ENCODE data around the gene CERS6. TPM values are rescaled to one million over a fixed set of nuclear protein-coding genes. Genes with fewer than 3 reads are reported as not detected.

Gene CERS6
- total RNA-seq, 1 experiment from 2014 or later, result 17.3 TPM

GRCh38 chr2:168641636-168642035, 185.6 kb downstream of the CERS6 start:
- peaks cover 32% of the 10 kb centered on the region for H3K4me1 Mint-ChIP-seq
- H3K9me3 Mint-ChIP-seq, result peaks cover 4% of the 10 kb centered on the region
- no peak for TF ChIP-seq FOXK1 (CRISPR knock-in tag; IDR thresholded peaks at IDR 0.05)
- TF ChIP-seq CBFB (CRISPR knock-in tag; IDR thresholded peaks at IDR 0.05; ENCODE audit: low read depth), result no peak
- TF ChIP-seq, protein P1, sequence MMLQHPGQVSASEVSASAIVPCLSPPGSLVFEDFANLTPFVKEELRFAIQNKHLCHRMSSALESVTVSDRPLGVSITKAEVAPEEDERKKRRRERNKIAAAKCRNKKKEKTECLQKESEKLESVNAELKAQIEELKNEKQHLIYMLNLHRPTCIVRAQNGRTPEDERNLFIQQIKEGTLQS (CRISPR knock-in tag; conservative IDR thresholded peaks at IDR 0.05), result no peak
- TF ChIP-seq, protein P2, sequence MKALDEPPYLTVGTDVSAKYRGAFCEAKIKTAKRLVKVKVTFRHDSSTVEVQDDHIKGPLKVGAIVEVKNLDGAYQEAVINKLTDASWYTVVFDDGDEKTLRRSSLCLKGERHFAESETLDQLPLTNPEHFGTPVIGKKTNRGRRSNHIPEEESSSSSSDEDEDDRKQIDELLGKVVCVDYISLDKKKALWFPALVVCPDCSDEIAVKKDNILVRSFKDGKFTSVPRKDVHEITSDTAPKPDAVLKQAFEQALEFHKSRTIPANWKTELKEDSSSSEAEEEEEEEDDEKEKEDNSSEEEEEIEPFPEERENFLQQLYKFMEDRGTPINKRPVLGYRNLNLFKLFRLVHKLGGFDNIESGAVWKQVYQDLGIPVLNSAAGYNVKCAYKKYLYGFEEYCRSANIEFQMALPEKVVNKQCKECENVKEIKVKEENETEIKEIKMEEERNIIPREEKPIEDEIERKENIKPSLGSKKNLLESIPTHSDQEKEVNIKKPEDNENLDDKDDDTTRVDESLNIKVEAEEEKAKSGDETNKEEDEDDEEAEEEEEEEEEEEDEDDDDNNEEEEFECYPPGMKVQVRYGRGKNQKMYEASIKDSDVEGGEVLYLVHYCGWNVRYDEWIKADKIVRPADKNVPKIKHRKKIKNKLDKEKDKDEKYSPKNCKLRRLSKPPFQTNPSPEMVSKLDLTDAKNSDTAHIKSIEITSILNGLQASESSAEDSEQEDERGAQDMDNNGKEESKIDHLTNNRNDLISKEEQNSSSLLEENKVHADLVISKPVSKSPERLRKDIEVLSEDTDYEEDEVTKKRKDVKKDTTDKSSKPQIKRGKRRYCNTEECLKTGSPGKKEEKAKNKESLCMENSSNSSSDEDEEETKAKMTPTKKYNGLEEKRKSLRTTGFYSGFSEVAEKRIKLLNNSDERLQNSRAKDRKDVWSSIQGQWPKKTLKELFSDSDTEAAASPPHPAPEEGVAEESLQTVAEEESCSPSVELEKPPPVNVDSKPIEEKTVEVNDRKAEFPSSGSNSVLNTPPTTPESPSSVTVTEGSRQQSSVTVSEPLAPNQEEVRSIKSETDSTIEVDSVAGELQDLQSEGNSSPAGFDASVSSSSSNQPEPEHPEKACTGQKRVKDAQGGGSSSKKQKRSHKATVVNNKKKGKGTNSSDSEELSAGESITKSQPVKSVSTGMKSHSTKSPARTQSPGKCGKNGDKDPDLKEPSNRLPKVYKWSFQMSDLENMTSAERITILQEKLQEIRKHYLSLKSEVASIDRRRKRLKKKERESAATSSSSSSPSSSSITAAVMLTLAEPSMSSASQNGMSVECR (CRISPR knock-in tag; IDR thresholded peaks at IDR 0.05; ENCODE audit: borderline replicate concordance), result no peak
- TF ChIP-seq, protein P3, sequence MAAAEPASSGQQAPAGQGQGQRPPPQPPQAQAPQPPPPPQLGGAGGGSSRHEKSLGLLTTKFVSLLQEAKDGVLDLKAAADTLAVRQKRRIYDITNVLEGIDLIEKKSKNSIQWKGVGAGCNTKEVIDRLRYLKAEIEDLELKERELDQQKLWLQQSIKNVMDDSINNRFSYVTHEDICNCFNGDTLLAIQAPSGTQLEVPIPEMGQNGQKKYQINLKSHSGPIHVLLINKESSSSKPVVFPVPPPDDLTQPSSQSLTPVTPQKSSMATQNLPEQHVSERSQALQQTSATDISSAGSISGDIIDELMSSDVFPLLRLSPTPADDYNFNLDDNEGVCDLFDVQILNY (CRISPR knock-in tag; IDR thresholded peaks at IDR 0.05), result no peak
- no peak for TF ChIP-seq CTCF (IDR thresholded peaks at IDR 0.05)
- TF ChIP-seq SP1 (CRISPR knock-in tag; conservative IDR thresholded peaks at IDR 0.05), result no peak
- no peak for TF ChIP-seq AFF4 (CRISPR knock-in tag; IDR thresholded peaks at IDR 0.05; ENCODE audit: borderline replicate concordance)
- TF ChIP-seq MYBL2 (CRISPR knock-in tag; IDR thresholded peaks at IDR 0.05), result no peak
- TF ChIP-seq, protein P4, sequence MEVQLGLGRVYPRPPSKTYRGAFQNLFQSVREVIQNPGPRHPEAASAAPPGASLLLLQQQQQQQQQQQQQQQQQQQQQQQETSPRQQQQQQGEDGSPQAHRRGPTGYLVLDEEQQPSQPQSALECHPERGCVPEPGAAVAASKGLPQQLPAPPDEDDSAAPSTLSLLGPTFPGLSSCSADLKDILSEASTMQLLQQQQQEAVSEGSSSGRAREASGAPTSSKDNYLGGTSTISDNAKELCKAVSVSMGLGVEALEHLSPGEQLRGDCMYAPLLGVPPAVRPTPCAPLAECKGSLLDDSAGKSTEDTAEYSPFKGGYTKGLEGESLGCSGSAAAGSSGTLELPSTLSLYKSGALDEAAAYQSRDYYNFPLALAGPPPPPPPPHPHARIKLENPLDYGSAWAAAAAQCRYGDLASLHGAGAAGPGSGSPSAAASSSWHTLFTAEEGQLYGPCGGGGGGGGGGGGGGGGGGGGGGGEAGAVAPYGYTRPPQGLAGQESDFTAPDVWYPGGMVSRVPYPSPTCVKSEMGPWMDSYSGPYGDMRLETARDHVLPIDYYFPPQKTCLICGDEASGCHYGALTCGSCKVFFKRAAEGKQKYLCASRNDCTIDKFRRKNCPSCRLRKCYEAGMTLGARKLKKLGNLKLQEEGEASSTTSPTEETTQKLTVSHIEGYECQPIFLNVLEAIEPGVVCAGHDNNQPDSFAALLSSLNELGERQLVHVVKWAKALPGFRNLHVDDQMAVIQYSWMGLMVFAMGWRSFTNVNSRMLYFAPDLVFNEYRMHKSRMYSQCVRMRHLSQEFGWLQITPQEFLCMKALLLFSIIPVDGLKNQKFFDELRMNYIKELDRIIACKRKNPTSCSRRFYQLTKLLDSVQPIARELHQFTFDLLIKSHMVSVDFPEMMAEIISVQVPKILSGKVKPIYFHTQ (CRISPR knock-in tag; IDR thresholded peaks at IDR 0.05), result no peak
- TF ChIP-seq USF2 (CRISPR knock-in tag; IDR thresholded peaks at IDR 0.05), result no peak
- no peak for TF ChIP-seq PREB (CRISPR knock-in tag; IDR thresholded peaks at IDR 0.05; ENCODE audit: borderline replicate concordance)
- no peak for TF ChIP-seq ZNF232 (CRISPR knock-in tag; IDR thresholded peaks at IDR 0.05)
- no peak for TF ChIP-seq ATF1 (CRISPR knock-in tag; IDR thresholded peaks at IDR 0.05)
- TF ChIP-seq ZNF416 (CRISPR knock-in tag; IDR thresholded peaks at IDR 0.05), result no peak
- no peaks in the 10 kb centered on the region; the same call in 1 of the 2 replicates for H3K36me3 Mint-ChIP-seq
- DNase-seq (ENCODE audit: low spot score), result no peak
- no peak overlapping the region for H3K4me3 Mint-ChIP-seq
- H3K27ac Mint-ChIP-seq, result no peak overlapping the region
- H3K27me3 Mint-ChIP-seq (ENCODE audit: low read depth), result no peaks in the 10 kb centered on the region
- ATAC-seq, result no peak
- CTCF ChIA-PET, result no interaction called here
- POLR2A ChIA-PET, result no interaction called here

Data from WTC11 (cell line).